CD4-positive, alpha-beta T cell treated with Interleukin-12 subunit alpha and Interleukin-12 subunit beta, for 1 hour (primary cell): ENCODE measurements around the gene LMTK3.

Source experiments
- DNase-seq: peaks from one replicate; pipeline ENCODE4 v3.0.0-alpha.2; 2020

Gene LMTK3

DNA sequence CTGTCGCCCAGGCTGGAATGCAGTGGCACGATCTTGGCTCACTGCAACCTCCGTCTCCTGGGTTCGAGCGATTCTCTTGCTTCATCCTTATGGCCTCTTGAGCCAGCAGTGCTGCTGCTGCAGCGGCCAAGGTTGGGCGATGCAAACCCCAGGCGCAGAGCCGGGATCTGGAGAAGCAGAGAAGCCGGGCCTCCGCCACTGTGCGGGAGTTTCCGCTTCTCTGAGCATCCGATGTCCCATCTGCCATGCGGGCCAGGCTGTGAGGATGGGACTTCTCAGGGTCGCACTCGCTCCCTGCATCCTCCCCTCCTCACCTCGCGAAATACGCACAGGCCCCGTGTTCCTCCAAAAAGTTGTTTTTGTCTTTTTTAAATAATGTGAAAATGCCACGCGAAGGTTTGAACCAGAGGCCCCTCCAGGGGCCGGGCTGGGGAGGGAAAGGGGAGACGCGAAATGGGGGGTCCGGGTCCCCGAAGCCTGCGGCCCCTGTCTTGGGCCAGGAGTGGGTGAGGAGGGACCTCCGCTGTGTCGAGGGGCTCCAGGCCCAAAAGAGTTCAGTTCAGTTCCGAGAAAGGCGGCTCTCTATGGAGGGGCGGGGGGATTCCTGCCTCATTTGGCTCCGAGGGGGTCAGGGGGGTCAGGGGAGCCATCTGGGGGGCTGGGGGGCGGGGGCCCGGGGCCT lies 26.6 kb downstream of the LMTK3 start:
- no peak for DNase-seq

DNA sequence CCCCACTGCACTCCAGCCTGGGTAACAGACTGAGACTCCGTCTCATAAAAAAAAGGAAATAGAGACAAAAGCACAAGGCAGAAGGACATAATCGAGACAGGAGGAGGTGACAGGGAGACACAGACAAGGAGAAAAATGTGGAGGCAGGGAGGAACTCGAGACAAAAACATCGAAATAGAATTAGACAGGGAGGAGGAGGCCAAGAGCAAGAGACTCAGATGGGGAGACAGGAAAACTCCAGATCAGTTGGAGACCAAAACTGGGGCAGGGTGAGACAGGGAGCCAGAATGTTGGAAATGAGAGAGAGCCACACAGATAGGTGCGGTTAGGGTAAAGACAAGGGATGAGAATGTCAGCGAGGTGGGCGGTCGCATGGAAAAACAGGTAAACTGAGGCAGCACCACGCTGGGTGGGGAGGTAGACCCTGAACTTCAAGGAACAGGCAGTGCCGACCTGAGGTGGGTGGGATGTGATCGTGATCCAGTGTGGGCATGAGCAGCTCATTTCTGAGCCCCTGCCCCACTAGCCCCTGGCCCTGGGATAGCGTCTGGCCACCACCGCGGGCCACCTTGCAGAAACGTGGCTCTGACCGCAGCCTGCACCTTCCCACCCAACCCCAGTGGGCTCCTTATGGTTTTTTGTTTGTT lies 27.3 kb downstream of the LMTK3 start:
- DNase-seq, result no peak

- no peak for DNase-seq
These were observed 28.3 kb downstream of the LMTK3 start for GRCh38 chr19:48483301-48483700.

- DNase-seq, result no peak
These were observed 29.6 kb downstream of the LMTK3 start for GRCh38 chr19:48481846-48482639.

DNA sequence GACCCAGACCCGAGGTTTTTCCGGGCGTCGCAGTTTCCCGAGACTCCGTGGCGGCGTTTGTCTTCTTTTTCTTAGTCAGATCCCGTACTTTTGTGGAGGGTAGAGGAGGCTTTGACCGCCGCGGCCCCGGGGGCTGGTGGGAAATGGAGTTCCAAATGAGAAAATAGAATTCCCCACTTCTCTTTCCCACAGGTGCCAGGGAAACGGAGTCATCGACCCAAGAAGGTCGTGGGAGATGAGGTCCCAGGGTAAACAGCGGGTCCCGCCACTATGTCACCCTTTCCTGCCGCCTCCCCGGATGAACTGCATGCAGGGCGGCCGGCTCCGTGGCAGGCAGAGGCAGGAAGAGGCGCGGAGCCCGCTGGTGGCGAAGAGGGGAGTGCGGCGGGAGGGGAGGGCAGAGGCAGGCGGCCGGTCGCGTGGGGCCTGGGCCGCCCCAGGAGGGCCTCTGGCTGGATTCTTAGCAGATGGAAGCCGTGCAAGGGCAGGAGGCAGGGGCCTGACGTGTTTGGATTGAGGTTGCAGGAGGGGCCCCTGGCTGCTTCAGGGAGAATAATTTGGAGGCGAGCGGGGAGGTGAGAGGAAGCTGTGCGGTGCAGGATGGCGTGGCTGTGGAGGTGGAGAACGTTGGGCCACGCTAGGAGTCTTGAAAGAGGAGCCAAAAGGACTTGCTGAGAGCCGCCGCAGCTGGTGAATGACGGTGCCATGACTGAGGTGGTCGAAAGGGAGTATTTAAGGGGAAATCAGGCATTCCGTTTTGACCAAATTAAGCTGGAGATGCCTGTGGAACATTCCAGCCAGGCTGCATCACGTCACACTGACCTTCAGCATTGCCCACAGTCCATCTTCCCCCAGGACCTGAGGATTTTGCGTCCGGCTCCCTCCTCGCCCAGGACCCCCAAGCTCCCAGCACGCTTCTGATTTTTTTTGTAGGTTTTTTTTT lies 30.8 kb downstream of the LMTK3 start:
- DNase-seq, result peak; percentile 61

- peak; percentile 46 for DNase-seq
These were observed 31.5 kb downstream of the LMTK3 start for GRCh38 chr19:48480183-48480557.

- no peak for DNase-seq
These were observed 31.9 kb downstream of the LMTK3 start for GRCh38 chr19:48479686-48480085.

- no peak for DNase-seq
These were observed 33.0 kb downstream of the LMTK3 start for GRCh38 chr19:48478339-48479256.

DNA sequence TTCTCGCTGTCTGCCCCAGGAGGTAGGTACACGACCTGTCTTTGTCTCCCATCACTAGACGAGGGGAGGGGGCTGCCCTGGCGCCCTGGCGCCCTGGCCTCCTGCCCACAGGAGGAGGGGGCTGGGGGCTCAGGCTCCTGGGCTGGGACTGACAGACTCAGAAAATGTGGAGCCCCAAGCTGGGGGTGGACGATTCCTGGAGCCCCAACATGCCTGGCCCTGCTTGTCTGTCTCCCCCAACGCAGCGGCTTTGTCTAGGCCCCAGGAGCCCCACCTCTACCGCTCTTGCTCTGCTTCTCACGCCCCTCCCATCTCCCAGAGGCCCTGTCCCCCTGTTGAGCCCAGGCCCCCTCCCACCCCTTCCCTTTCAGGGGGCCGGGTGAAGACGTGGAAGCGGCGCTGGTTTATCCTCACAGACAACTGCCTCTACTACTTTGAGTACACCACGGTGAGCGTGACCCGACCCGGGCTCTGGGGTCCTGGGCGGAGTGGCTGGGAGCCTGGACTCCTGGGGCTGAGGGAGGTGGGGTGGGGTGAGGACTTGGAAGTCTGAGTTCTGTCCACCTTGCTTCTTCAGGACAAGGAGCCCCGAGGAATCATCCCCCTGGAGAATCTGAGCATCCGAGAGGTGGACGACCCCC lies 33.8 kb downstream of the LMTK3 start:
- DNase-seq, result no peak

GRCh38 chr19:48477067-48477685 lies 34.5 kb downstream of the LMTK3 start:
- DNase-seq, result no peak

DNA sequence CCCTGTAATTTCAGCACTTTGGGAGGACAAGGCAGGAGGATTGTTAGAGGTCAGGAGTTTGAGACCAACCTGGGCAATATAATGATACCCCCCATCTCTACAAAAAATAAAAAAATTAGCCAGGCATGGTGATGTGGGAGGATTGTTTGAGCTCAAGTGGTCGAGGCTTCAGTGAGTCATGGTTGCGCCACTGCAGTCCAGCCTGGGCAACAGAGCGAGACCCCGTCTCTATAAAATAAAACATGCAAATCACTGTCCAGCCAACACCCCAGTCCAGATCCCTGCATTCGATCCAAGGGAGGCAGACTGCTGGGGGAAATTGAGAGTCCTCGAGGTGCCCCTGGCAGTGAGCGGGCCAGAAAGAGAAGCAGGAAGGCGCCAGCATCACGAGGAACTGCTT lies 35.5 kb downstream of the LMTK3 start:
- DNase-seq, result no peak

GRCh38 chr19:48475369-48476068 lies 36.1 kb downstream of the LMTK3 start:
- no peak for DNase-seq

GRCh38 chr19:48474084-48474592 lies 37.5 kb downstream of the LMTK3 start:
- DNase-seq, result no peak

- DNase-seq, result no peak
These were observed 38.3 kb downstream of the LMTK3 start for GRCh38 chr19:48473161-48473966.

DNA sequence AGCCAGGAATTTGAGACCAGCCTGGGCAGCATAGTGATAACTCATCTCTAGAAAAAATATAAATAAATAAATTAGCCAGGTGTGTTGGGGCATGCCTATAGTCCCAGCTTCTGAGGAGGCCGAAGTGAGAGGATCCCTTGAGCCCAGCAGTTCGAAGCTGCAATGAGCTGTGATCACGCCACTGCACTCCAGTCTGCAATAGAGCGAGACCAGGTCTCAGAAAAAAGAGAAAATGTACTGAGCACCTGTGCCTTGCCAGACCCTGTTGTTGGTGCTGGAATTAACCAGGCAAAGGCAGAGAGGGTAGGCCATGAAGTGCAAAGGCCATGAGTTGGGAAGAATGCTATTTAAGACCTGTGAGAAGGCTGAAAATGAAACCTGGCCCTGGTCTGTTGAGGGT lies 39.8 kb downstream of the LMTK3 start:
- no peak for DNase-seq

- DNase-seq, result no peak
These were observed 40.8 kb downstream of the LMTK3 start for GRCh38 chr19:48470856-48471255.

GRCh38 chr19:48469934-48470680 lies 41.5 kb downstream of the LMTK3 start:
- no peak for DNase-seq

DNA sequence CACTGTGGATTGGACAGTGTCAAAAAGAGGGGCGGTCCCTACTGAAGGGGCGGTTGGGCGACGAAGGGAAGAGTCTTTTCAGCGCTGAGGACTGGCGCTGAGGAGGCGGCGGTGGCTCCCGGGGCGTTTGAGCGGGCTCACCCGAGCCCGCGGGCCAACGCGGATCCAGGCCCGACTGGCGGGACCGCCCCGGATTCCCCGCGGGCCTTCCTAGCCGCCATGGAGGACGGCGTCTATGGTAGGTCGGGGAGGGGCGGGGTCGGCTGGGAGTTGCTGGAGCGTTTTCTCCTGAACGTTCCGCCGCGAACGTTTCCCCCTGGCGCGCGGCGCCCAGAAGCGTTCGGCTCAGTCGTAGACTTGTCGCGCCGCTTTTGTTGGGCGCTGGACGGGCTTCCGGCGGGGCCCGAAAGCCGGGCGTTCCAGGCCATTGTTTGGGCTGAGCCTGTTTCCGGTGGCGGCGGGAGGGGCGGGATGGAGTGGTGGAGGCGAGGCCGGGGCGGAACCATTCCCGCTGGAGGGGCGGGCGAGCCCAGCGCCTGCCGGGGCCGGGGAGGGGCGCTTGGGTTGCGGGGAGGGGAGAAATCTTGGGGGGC lies 42.2 kb downstream of the LMTK3 start, which contains the start of gene CYTH2:
Gene CYTH2 (plus strand): TSS at position 81 of the 593 bp plus-strand sequence. CDS start 139 bp downstream, at position 220.
- peak; percentile 77 for DNase-seq
